Esophagus muscularis mucosa (tissue), 4 donors: Measurements from ENCODE around the gene PNLDC1. TPM values are rescaled to one million over a fixed set of nuclear protein-coding genes. Genes with fewer than 3 reads are reported as not detected.

Source experiments
- DNase-seq: peaks from one replicate; pipeline ENCODE4 v3.0.0-alpha.2; 2017; ENCODE audit errors: extremely low spot score
- H3K27ac ChIP-seq, 4 donors: fragments of 200-600 bp; sonication (generic); replicated peaks in 1 of 4; 1 replicate in 3 of 4; 2 replicates in 1 of 4; pipeline ENCODE4 v1.5.1; 2016 to 2019; ENCODE audit warnings: mild to moderate bottlenecking in 1 of 4
- H3K27me3 ChIP-seq, 4 donors: fragments of 200-600 bp; sonication (generic); one replicate each; pipeline versions ENCODE4 v1.5.1 to v1.6.0; 2016 to 2019
- H3K36me3 ChIP-seq, 4 donors: fragments of 200-600 bp; sonication (generic); one replicate each; pipeline ENCODE4 v1.5.1; 2016 to 2019
- H3K4me1 ChIP-seq, 4 donors: fragments of 200-600 bp; sonication (generic); one replicate each; pipeline ENCODE4 v1.5.1; 2016 to 2019
- H3K4me3 ChIP-seq, 4 donors: fragments of 200-600 bp; sonication (generic); 1 replicate in 2 of 4; 2 replicates in 2 of 4; pipeline ENCODE4 v1.5.1; 2016 to 2019; ENCODE audit warnings: mild to moderate bottlenecking in 4 of 4, moderate library complexity in 1 of 4
- H3K9me3 ChIP-seq, 4 donors: fragments of 200-600 bp; sonication (generic); 1 replicate in 3 of 4; 2 replicates in 1 of 4; pipeline ENCODE4 v1.5.1; 2016 to 2019
- CTCF ChIP-seq, 3 experiments: fragments of 200-600 bp in 2 of 3; fragments of 450-650 bp in 1 of 3; sonication (generic) in 2 of 3; IDR thresholded peaks; one replicate each; pipeline ENCODE4 v1.5.1; 2017 to 2019; ENCODE audit warnings: antibody characterized with exemption in 3 of 3, mild to moderate bottlenecking in 2 of 3, moderate library complexity in 1 of 3
- EP300 ChIP-seq: sonication (generic); formaldehyde crosslinking; IDR thresholded peaks from one replicate; pipeline ENCODE4 v1.6.1; 2017; ENCODE audit warnings: antibody characterized with exemption
- POLR2A ChIP-seq: fragments of 450-650 bp; IDR thresholded peaks from one replicate; pipeline ENCODE4 v1.6.1; 2017; ENCODE audit warnings: antibody characterized with exemption, moderate library complexity, mild to moderate bottlenecking, low read depth
- POLR2AphosphoS5 ChIP-seq, 2 donors: sonication (generic); formaldehyde crosslinking; IDR thresholded peaks; one replicate each; pipeline ENCODE4 v1.6.1; 2017; ENCODE audit warnings: antibody characterized with exemption in 2 of 2
- WGBS: methylation state at CpG from one replicate; pipeline ENCODE4 v1.1.5; 2018; 5-methylcytosine and 5-hydroxymethylcytosine counted together
- intact Hi-C: fragments of 100-400 bp; cut with DNase I; formaldehyde crosslinking; loops from one replicate; pipeline ENCODE4 v1.15.1; 2023
- total RNA-seq, 4 donors: library from RNA; depleted of rRNA; stranded (reverse); fragments of >200 nt; gene quantifications; one replicate each; pipeline versions ENCODE4 v1.1.0 to v1.2.1, GENCODE V29; 2016

Gene PNLDC1
- total RNA-seq, 4 donors from 2014 or later = 0.23 TPM; not detected in 3

GRCh38 chr6:159760602-159761057 is 39.4 kb upstream of the PNLDC1 start:
- intact Hi-C loops = no loop called here
- Histone ChIP-seq H3K4me1 (peaks cover 19 to 26% (median 24%) of the 10 kb centered on the region in 4 donors), H3K4me3 (peak overlapping the region; percentile 74 to 95 (median 87)), H3K9me3 (no peaks in the 10 kb centered on the region), H3K27ac (peak overlapping the region; percentile 96 to 100 (median 98)), H3K27me3 (no peaks in the 10 kb centered on the region), H3K36me3 (peaks cover 0 to 48% (median 32%) of the 10 kb centered on the region in 4 donors)
- DNase-seq = no peak
- no peak for TF ChIP-seq EP300
- TF ChIP-seq POLR2AphosphoS5 (IDR thresholded peaks at IDR 0.05) = no peak
- no peak for TF ChIP-seq CTCF (IDR thresholded peaks at IDR 0.05)
- TF ChIP-seq POLR2A = no peak
- 63% methylated on average over 3 of the region's 3 CpGs for WGBS

GRCh38 chr6:159761129-159761872 is 38.8 kb upstream of the PNLDC1 start:
- 28% methylated on average over 8 of the region's 45 CpGs for WGBS
- no peaks in the 10 kb centered on the region for H3K9me3 ChIP-seq
- H3K27ac ChIP-seq = peak overlapping the region; percentile 96 to 100 (median 98)
- intact Hi-C loops = no loop called here
- H3K27me3 ChIP-seq = no peaks in the 10 kb centered on the region
- peaks cover 0 to 43% (median 29%) of the 10 kb centered on the region in 4 donors for H3K36me3 ChIP-seq
- TF ChIP-seq POLR2A (no peak), CTCF (IDR thresholded peaks at IDR 0.05) (no peak), EP300 (no peak), POLR2AphosphoS5 (IDR thresholded peaks at IDR 0.05) (no peak)
- H3K4me1 ChIP-seq = peaks cover 19 to 26% (median 24%) of the 10 kb centered on the region in 4 donors
- no peak for DNase-seq
- peak overlapping the region; percentile 74 to 95 (median 87) for H3K4me3 ChIP-seq

- H3K36me3 ChIP-seq = peaks cover 0 to 43% (median 27%) of the 10 kb centered on the region in 4 donors
- H3K27me3 ChIP-seq = no peaks in the 10 kb centered on the region
- 0% methylated on average over 4 of the region's 76 CpGs for WGBS
- no peak for TF ChIP-seq EP300
- peak; percentile 80 to 84 for TF ChIP-seq POLR2AphosphoS5 (IDR thresholded peaks at IDR 0.05)
- peak; percentile 21 for TF ChIP-seq POLR2A
- TF ChIP-seq CTCF (IDR thresholded peaks at IDR 0.05) = peak in 1 of 3 experiments; percentile 32
- H3K9me3 ChIP-seq = no peaks in the 10 kb centered on the region
- peaks cover 19 to 26% (median 24%) of the 10 kb centered on the region in 4 donors for H3K4me1 ChIP-seq
- peak within 1 kb of the TSS; percentile 96 to 100 (median 98) for H3K27ac ChIP-seq
- H3K4me3 ChIP-seq = peak within 1 kb of the TSS; percentile 74 to 95 (median 87)
- DNase-seq = peak; percentile 98
- intact Hi-C loops = no loop called here
Observed at GRCh38 chr6:159761873-159762680, 38.0 kb upstream of the PNLDC1 start, which contains the start of gene ACAT2. Gene ACAT2 (plus strand): TSS chr6:159762045. CDS start chr6:159762088, 43 bp downstream.

- no peaks in the 10 kb centered on the region for H3K9me3 ChIP-seq
- intact Hi-C loops = no loop called here
- no peak for DNase-seq
- H3K4me1 ChIP-seq = peaks cover 19 to 26% (median 24%) of the 10 kb centered on the region in 4 donors
- H3K27me3 ChIP-seq = no peaks in the 10 kb centered on the region
- 17% methylated on average over 15 of the region's 16 CpGs for WGBS
- H3K27ac ChIP-seq = peak overlapping the region; percentile 96 to 100 (median 98)
- no peak for TF ChIP-seq POLR2AphosphoS5 (IDR thresholded peaks at IDR 0.05)
- TF ChIP-seq CTCF (IDR thresholded peaks at IDR 0.05) = no peak
- TF ChIP-seq POLR2A = no peak
- TF ChIP-seq EP300 = no peak
- H3K36me3 ChIP-seq = peaks cover 0 to 43% (median 24%) of the 10 kb centered on the region in 4 donors
- H3K4me3 ChIP-seq = peak overlapping the region; percentile 74 to 95 (median 87)
Observed at GRCh38 chr6:159762681-159763293, 37.3 kb upstream of the PNLDC1 start.
